ENCODE measurements around the gene GOT1.

DNA sequence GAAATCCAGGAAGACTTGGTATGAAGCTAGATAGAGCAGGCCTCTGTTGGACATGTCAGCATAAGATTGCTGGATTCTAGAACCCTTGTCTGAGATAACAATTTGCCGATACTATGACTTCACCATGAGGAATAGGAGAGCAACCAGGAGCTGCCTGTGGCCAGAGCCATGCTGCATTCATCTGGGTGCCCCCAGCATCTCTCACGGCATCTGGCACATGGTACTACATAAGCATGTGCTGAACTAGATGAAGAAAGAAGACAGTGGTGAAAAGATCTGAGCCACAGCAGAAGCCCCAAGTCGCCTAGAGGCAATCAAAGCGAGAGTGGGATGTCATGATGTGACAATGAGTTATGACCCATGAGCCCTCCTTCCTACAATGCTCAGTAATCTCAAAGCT lies 19.5 kb downstream of the GOT1 start:
- TF ChIP-seq EZH2 (IDR thresholded peaks at IDR 0.05; ENCODE audit: low read depth, low read length, severe bottlenecking) (no peak), POLR2AphosphoS5 (IDR thresholded peaks at IDR 0.05; ENCODE audit: low read depth, low read length) (no peak), SP4 (IDR thresholded peaks at IDR 0.05; ENCODE audit: low read length) (no peak), JUND (IDR thresholded peaks at IDR 0.05; ENCODE audit: low read length) (no peak), CEBPB (IDR thresholded peaks at IDR 0.05; ENCODE audit: low read depth, low read length) (no peak), HDAC6 (IDR thresholded peaks at IDR 0.05; ENCODE audit: low read depth, low read length) (no peak), TEAD4 (IDR thresholded peaks at IDR 0.05; ENCODE audit: low read depth, low read length) (no peak), CHD2 (IDR thresholded peaks at IDR 0.05; ENCODE audit: low read length) (no peak)
- TF ChIP-seq, protein P1, sequence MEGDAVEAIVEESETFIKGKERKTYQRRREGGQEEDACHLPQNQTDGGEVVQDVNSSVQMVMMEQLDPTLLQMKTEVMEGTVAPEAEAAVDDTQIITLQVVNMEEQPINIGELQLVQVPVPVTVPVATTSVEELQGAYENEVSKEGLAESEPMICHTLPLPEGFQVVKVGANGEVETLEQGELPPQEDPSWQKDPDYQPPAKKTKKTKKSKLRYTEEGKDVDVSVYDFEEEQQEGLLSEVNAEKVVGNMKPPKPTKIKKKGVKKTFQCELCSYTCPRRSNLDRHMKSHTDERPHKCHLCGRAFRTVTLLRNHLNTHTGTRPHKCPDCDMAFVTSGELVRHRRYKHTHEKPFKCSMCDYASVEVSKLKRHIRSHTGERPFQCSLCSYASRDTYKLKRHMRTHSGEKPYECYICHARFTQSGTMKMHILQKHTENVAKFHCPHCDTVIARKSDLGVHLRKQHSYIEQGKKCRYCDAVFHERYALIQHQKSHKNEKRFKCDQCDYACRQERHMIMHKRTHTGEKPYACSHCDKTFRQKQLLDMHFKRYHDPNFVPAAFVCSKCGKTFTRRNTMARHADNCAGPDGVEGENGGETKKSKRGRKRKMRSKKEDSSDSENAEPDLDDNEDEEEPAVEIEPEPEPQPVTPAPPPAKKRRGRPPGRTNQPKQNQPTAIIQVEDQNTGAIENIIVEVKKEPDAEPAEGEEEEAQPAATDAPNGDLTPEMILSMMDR (IDR thresholded peaks at IDR 0.05; ENCODE audit: control extremely low read depth in 1 of 3, insufficient read depth in 1 of 3, low read depth in 1 of 3, low read length in 3 of 3), result no peak
- TF ChIP-seq, protein P2, sequence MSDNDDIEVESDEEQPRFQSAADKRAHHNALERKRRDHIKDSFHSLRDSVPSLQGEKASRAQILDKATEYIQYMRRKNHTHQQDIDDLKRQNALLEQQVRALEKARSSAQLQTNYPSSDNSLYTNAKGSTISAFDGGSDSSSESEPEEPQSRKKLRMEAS (IDR thresholded peaks at IDR 0.05), result no peak

Data from H1 (cell line).